Measurements from ENCODE around the gene INPP5B. TPM values are rescaled to one million over a fixed set of nuclear protein-coding genes. Genes with fewer than 3 reads are reported as not detected.
A peak's percentile ranks its signal among the peaks of the same experiment; 100 is the strongest.

INPP5B gene
- total and polyA plus RNA-seq, 2 of the 13 experiments (the other 11 are each of a cell fraction or from before 2014, with no cell fraction given): 9.0 to 9.8 TPM

DNA sequence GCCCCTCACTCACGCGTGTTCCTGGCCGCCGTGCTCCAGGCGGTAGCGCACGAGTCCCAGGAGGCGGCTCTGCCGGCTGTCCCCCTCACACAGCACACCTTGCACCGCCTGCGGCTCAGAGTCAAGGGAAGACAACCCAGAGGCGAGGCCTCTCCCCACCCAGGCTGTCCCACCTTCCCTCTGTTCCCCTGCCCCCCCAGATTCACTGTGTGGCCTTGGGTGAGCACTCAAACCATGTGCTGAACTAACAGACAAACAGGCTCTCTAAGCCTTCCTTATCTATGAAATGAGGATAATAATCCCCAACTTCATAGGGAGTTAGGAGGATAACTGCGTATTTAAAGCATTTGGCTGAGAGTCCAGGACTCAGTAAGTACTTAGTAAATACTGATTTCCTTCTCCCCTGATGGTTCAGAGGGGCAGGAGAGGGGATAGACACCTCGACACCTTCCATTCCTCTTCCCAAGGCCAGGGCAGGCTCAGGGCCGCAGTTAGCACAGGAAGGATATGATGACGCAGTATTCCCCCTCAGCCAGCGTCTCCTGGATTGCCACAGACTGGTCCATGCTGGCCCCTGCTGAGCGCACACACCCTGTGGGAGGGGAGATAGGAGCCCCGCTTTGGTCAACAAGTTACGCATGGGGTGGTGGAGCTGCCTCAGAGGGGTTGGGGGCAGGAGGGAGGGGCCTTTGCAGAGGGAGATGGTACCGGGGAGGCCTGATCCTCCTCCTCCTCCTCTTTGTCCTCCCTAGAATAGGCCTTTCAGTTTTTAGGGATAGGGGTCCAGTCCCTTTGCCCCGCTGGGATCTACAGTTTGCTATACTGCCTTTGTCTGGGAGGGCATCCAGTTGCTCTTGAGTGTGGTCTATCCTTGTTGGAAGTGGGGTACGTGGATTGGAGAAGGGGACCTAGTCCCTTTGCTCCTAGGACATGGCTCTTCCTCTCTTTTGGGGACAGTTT is 830 bp downstream of the INPP5B start (continued):
- TF ChIP-seq, protein P1, sequence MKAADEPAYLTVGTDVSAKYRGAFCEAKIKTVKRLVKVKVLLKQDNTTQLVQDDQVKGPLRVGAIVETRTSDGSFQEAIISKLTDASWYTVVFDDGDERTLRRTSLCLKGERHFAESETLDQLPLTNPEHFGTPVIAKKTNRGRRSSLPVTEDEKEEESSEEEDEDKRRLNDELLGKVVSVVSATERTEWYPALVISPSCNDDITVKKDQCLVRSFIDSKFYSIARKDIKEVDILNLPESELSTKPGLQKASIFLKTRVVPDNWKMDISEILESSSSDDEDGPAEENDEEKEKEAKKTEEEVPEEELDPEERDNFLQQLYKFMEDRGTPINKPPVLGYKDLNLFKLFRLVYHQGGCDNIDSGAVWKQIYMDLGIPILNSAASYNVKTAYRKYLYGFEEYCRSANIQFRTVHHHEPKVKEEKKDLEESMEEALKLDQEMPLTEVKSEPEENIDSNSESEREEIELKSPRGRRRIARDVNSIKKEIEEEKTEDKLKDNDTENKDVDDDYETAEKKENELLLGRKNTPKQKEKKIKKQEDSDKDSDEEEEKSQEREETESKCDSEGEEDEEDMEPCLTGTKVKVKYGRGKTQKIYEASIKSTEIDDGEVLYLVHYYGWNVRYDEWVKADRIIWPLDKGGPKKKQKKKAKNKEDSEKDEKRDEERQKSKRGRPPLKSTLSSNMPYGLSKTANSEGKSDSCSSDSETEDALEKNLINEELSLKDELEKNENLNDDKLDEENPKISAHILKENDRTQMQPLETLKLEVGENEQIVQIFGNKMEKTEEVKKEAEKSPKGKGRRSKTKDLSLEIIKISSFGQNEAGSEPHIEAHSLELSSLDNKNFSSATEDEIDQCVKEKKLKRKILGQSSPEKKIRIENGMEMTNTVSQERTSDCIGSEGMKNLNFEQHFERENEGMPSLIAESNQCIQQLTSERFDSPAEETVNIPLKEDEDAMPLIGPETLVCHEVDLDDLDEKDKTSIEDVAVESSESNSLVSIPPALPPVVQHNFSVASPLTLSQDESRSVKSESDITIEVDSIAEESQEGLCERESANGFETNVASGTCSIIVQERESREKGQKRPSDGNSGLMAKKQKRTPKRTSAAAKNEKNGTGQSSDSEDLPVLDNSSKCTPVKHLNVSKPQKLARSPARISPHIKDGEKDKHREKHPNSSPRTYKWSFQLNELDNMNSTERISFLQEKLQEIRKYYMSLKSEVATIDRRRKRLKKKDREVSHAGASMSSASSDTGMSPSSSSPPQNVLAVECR (CRISPR knock-in tag; IDR thresholded peaks at IDR 0.05; ENCODE audit: borderline replicate concordance): 0 out of 2 replicates have a peak, but pooled peaks have one; percentile 9
- TF ChIP-seq RXRA (CRISPR knock-in tag; IDR thresholded peaks at IDR 0.05) (no peak), ZBTB21 (CRISPR knock-in tag; IDR thresholded peaks at IDR 0.05) (peak; percentile 59; the same call in 1 of the 2 replicates), CENPT (CRISPR knock-in tag; IDR thresholded peaks at IDR 0.05; ENCODE audit: low read depth) (no peak), ZNF263 (CRISPR knock-in tag; IDR thresholded peaks at IDR 0.05) (peak; percentile 66), ASH2L (IDR thresholded peaks at IDR 0.05; ENCODE audit: insufficient read length, low read depth, low read length) (no peak), ZFY (CRISPR knock-in tag; IDR thresholded peaks at IDR 0.05) (no peak; the same call in 1 of the 2 replicates), FOXA1 (IDR thresholded peaks at IDR 0.05) (no peak), FOXA1 (CRISPR knock-in tag; IDR thresholded peaks at IDR 0.05) (peak; percentile 36; the same call in 1 of the 2 replicates), PAWR (CRISPR knock-in tag; IDR thresholded peaks at IDR 0.05; ENCODE audit: borderline replicate concordance) (no peak)
- TF ChIP-seq, protein P2, sequence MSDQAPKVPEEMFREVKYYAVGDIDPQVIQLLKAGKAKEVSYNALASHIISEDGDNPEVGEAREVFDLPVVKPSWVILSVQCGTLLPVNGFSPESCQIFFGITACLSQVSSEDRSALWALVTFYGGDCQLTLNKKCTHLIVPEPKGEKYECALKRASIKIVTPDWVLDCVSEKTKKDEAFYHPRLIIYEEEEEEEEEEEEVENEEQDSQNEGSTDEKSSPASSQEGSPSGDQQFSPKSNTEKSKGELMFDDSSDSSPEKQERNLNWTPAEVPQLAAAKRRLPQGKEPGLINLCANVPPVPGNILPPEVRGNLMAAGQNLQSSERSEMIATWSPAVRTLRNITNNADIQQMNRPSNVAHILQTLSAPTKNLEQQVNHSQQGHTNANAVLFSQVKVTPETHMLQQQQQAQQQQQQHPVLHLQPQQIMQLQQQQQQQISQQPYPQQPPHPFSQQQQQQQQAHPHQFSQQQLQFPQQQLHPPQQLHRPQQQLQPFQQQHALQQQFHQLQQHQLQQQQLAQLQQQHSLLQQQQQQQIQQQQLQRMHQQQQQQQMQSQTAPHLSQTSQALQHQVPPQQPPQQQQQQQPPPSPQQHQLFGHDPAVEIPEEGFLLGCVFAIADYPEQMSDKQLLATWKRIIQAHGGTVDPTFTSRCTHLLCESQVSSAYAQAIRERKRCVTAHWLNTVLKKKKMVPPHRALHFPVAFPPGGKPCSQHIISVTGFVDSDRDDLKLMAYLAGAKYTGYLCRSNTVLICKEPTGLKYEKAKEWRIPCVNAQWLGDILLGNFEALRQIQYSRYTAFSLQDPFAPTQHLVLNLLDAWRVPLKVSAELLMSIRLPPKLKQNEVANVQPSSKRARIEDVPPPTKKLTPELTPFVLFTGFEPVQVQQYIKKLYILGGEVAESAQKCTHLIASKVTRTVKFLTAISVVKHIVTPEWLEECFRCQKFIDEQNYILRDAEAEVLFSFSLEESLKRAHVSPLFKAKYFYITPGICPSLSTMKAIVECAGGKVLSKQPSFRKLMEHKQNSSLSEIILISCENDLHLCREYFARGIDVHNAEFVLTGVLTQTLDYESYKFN (CRISPR knock-in tag; conservative IDR thresholded peaks at IDR 0.05): 0 out of 2 replicates have a peak, but pooled peaks have one; percentile 28
- TF ChIP-seq, protein P3, sequence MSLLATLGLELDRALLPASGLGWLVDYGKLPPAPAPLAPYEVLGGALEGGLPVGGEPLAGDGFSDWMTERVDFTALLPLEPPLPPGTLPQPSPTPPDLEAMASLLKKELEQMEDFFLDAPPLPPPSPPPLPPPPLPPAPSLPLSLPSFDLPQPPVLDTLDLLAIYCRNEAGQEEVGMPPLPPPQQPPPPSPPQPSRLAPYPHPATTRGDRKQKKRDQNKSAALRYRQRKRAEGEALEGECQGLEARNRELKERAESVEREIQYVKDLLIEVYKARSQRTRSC (CRISPR knock-in tag; IDR thresholded peaks at IDR 0.05; ENCODE audit: low read depth): no peak
- TF ChIP-seq, protein P4, sequence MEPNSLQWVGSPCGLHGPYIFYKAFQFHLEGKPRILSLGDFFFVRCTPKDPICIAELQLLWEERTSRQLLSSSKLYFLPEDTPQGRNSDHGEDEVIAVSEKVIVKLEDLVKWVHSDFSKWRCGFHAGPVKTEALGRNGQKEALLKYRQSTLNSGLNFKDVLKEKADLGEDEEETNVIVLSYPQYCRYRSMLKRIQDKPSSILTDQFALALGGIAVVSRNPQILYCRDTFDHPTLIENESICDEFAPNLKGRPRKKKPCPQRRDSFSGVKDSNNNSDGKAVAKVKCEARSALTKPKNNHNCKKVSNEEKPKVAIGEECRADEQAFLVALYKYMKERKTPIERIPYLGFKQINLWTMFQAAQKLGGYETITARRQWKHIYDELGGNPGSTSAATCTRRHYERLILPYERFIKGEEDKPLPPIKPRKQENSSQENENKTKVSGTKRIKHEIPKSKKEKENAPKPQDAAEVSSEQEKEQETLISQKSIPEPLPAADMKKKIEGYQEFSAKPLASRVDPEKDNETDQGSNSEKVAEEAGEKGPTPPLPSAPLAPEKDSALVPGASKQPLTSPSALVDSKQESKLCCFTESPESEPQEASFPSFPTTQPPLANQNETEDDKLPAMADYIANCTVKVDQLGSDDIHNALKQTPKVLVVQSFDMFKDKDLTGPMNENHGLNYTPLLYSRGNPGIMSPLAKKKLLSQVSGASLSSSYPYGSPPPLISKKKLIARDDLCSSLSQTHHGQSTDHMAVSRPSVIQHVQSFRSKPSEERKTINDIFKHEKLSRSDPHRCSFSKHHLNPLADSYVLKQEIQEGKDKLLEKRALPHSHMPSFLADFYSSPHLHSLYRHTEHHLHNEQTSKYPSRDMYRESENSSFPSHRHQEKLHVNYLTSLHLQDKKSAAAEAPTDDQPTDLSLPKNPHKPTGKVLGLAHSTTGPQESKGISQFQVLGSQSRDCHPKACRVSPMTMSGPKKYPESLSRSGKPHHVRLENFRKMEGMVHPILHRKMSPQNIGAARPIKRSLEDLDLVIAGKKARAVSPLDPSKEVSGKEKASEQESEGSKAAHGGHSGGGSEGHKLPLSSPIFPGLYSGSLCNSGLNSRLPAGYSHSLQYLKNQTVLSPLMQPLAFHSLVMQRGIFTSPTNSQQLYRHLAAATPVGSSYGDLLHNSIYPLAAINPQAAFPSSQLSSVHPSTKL (CRISPR knock-in tag; IDR thresholded peaks at IDR 0.05): 0 out of 2 replicates have a peak, but pooled peaks have one; percentile 13
